Brain microvascular endothelial cell (primary cell): ENCODE measurements around the gene PGAP2.
"Not testable (repeated sequence)": the region's sequence is repeated elsewhere in the genome, so short reads cannot be mapped to it uniquely, and the experiment has no call there.

ENCODE experiments used
- DNase-seq: peaks from one replicate; pipeline ENCODE4 v3.0.0-alpha.2; 2020
- H3K27ac ChIP-seq: fragments of 250-450 bp; sonication (Bioruptor Pico); 2 replicates; pipeline ENCODE4 v1.5.1; 2020; ENCODE audit warnings: mild to moderate bottlenecking, moderate library complexity
- H3K27me3 ChIP-seq: fragments of 250-450 bp; sonication (Bioruptor Pico); replicated peaks from 2 replicates; pipeline ENCODE4 v1.5.1; 2020; ENCODE audit warnings: mild to moderate bottlenecking
- H3K36me3 ChIP-seq: fragments of 250-450 bp; sonication (Bioruptor Pico); replicated peaks from 2 replicates; pipeline ENCODE4 v1.5.1; 2020; ENCODE audit warnings: mild to moderate bottlenecking
- H3K4me3 ChIP-seq: 2 replicates; pipeline ENCODE4 v1.5.1; 2011; ENCODE audit warnings: low read depth, mild to moderate bottlenecking, control low read depth, low read length, moderate library complexity
- in situ Hi-C: cut with HindIII; loops from 2 replicates; pipeline ENCODE4 v1.10.0; 2017; ENCODE audit warnings: low sequenced_read_pairs, low pct_ligation_motif_present
- TF ChIP-seq, protein P1 (sequence below): IDR thresholded peaks from 2 replicates; pipeline ENCODE4 v1.5.1; 2011; ENCODE audit warnings: low read depth, mild to moderate bottlenecking, moderate library complexity, low read length, control low read depth, inconsistent platforms; ENCODE audit errors: missing control alignments

Gene PGAP2

DNA sequence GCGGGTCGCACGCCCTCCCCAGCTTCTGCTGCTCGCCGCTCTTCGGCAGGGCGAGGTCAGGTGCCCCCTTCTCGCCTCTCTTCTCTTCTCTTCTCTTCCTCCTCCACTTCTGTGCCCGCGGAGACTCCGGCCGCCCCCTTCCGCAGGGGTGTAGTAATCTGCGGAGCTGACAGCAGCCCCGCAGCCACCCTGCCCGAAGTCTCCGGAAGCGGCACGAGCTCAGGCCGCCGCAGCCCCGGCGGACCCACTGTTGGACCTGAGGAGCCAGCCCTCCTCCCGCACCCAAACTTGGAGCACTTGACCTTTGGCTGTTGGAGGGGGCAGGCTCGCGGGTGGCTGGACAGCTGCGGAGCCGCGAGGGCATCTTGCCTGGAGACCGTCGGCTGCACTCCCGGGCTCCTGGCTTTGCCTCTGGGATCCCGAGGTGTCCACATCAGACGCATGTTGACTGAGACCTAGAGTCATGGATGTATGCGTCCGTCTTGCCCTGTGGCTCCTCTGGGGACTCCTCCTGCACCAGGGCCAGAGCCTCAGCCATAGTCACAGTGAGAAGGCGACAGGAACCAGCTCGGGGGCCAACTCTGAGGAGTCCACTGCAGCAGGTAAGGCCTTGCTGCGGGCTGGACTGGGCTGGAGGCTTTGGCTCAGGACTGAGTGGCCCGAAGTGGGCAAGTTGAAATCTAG is 47.6 kb downstream of the PGAP2 start:
- no peak for DNase-seq

DNA sequence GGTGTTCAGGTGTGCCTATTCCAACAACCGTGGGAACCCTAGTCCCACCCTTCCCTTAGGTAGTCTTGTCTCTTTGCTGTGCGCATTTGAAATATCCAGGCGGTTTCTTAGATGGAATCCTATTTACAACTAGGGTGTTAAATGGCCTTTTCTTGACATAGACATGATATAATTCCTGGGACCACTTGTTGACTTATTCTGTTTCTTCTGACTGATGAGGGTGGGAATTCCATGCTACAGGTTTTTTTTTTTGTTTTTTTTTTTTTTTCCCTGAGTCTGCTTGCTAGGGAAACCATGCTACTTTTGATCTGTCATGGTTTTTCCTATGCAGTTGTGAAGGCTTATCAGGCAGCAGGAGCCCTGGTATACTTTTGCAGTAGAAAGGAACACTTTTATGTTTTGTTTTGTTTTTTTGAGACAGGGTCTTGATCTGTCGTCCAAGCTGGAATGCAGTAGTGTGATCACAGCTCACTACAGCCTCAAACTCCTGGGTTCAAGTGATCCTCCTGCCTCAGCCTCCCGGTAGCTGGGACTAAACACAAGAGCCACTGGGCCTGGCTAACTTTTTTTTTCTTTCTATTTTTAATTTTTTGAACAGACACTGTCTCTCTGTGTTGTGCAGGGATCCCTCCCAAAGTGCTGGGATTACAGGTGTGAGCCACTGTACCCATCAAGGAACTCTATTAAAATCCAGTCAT is 48.6 kb downstream of the PGAP2 start:
- DNase-seq = no peak
- in situ Hi-C loops = no loop called here
- Histone ChIP-seq H3K27me3 (no peaks in the 10 kb centered on the region), H3K27ac (no peak overlapping the region), H3K36me3 (no peaks in the 10 kb centered on the region), H3K4me3 (no peak overlapping the region)
- TF ChIP-seq, protein P1, sequence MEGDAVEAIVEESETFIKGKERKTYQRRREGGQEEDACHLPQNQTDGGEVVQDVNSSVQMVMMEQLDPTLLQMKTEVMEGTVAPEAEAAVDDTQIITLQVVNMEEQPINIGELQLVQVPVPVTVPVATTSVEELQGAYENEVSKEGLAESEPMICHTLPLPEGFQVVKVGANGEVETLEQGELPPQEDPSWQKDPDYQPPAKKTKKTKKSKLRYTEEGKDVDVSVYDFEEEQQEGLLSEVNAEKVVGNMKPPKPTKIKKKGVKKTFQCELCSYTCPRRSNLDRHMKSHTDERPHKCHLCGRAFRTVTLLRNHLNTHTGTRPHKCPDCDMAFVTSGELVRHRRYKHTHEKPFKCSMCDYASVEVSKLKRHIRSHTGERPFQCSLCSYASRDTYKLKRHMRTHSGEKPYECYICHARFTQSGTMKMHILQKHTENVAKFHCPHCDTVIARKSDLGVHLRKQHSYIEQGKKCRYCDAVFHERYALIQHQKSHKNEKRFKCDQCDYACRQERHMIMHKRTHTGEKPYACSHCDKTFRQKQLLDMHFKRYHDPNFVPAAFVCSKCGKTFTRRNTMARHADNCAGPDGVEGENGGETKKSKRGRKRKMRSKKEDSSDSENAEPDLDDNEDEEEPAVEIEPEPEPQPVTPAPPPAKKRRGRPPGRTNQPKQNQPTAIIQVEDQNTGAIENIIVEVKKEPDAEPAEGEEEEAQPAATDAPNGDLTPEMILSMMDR = no peak

More for the DNA sequence above, 47.6 kb downstream of the PGAP2 start:
- Histone ChIP-seq H3K4me3 (peak overlapping the region; percentile 79), H3K27me3 (no peaks in the 10 kb centered on the region), H3K27ac (no peak overlapping the region), H3K36me3 (no peaks in the 10 kb centered on the region)
- TF ChIP-seq, protein P1 = no peak
- in situ Hi-C loops = no loop called here

DNA sequence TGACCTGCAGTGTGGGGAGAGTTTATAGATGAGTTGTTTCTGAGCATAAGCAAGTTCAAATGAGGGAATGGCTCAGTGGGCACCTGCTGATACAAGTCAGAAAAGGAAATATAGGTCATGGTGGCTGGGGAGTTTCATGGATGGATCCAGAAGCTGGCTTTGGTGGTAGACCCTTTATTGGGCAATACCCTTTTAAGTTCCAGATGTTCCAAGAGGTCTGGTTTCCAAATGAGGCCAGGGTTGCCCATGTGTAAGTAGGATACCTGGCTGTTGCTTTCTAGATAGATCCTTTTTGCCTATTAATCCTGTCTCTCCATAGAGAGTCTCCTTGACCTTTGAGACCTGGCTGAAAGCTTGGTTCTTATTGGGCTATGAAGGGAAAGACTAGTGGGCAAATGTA is 49.3 kb downstream of the PGAP2 start:
- in situ Hi-C loops = no loop called here
- no peak overlapping the region for H3K27ac ChIP-seq
- H3K4me3 ChIP-seq = no peak overlapping the region
- TF ChIP-seq, protein P1 = no peak
- H3K27me3 ChIP-seq = no peaks in the 10 kb centered on the region
- no peak for DNase-seq
- H3K36me3 ChIP-seq = no peaks in the 10 kb centered on the region

DNA sequence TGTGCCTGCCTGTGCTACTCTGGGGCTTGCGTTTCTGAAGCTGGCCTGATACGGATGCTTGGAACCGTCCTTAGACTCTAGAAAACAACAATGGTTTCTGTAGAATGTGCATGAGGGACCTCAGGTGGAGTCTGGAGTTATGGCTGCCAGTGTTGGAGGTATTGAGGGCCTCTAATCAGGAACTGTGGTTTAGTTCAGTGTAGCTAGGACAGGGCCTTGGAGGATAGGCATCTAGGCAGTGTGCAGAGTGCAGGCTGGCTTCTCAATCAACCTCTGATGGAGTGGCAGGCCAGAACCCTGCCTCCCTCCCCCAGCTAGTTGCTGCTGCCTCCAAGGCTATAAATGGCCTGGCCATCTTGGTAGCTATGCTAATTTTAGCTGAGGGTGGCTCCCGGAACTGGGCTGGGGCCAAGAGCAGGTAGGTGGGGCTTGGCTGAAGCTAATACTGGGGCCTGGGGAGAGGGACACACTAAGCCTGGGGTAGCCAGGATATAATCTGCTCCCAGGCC is 51.1 kb downstream of the PGAP2 start:
- Histone ChIP-seq H3K4me3 (no peak overlapping the region), H3K27me3 (no peaks in the 10 kb centered on the region), H3K27ac (no peak overlapping the region), H3K36me3 (no peaks in the 10 kb centered on the region)
- in situ Hi-C loops = no loop called here
- TF ChIP-seq, protein P1 = no peak
- DNase-seq = no peak

DNA sequence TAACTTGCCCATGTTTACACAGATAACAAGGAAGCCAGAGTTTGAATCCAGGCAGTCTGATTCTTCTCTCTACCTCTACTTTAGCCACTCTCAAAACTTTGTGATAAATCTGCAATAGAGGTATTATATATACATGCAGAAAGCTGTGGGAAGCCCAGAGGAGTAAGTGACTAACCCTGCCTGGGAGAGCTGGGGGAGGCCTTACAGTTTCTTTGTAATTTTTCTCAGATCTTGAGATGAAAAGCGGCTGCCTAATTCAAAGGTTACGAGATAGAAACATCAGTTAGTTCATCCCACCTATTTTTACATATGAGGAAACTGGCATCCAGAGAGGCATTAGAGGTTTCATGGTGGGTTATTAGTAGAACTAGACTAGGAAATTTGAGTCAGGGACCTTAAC is 52.0 kb downstream of the PGAP2 start:
- no peaks in the 10 kb centered on the region for H3K27me3 ChIP-seq
- H3K4me3 ChIP-seq = no peak overlapping the region
- DNase-seq = no peak
- in situ Hi-C loops = no loop called here
- TF ChIP-seq, protein P1 = no peak
- no peaks in the 10 kb centered on the region for H3K36me3 ChIP-seq
- no peak overlapping the region for H3K27ac ChIP-seq

DNA sequence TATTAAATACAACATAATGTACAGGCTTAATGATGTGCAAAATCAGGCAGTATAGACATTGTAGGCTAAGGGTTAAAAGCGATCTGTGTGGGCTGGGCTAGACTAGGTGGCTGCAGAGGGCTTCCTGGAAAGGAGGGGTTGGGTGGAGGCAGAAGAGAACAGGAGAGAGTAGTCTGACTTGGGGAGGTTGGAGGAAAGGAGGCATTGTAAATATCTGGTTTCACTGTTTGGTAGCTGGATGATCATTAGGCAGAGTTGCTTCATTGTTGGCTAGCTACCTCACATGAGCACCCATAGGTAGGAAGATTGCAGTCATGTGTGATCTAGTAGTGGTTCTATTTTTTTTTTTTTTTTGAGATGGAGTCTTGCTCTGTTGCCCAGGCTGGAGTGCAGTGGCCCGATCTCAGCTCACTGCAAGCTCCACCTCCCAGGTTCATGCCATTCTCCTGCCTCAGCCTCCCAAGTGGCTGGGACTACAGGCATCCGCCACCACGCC is 52.6 kb downstream of the PGAP2 start:
- DNase-seq, H3K27me3 ChIP-seq, H3K4me3 ChIP-seq, H3K27ac ChIP-seq, H3K36me3 ChIP-seq, in situ Hi-C loops: not testable (repeated sequence)
